Activated CD4-positive, alpha-beta T cell treated with anti-CD3 and anti-CD28 coated beads, Interleukin-2, amount 50 U/mL, for 24 hours (primary cell): ENCODE measurements around the gene MYLK2.

Experiments
- DNase-seq, 2 donors: peaks; one replicate each; pipeline ENCODE4 v3.0.0-alpha.2; 2020; ENCODE audit warnings: low read depth in 1 of 2, low spot score in 1 of 2

Gene MYLK2

GRCh38 chr20:31835554-31835953 is 16.4 kb downstream of the MYLK2 start:
- no peak for DNase-seq

- DNase-seq = no peak
Measured at GRCh38 chr20:31835977-31836852, 17.1 kb downstream of the MYLK2 start.

GRCh38 chr20:31836853-31837608 is 17.9 kb downstream of the MYLK2 start:
- DNase-seq = no peak

- DNase-seq = no peak
Measured at GRCh38 chr20:31837896-31838397, 18.8 kb downstream of the MYLK2 start.

- no peak for DNase-seq
Measured at GRCh38 chr20:31838646-31839292, 19.6 kb downstream of the MYLK2 start.

- DNase-seq = no peak
Measured at GRCh38 chr20:31839782-31840487, 20.8 kb downstream of the MYLK2 start.

- DNase-seq = no peak
Measured at GRCh38 chr20:31840906-31841816, 22.0 kb downstream of the MYLK2 start.

- DNase-seq = no peak
Measured at GRCh38 chr20:31841928-31842327, 22.8 kb downstream of the MYLK2 start.

- no peak for DNase-seq
Measured at GRCh38 chr20:31842471-31843157, 23.5 kb downstream of the MYLK2 start.

GRCh38 chr20:31843288-31843687 is 24.1 kb downstream of the MYLK2 start:
- DNase-seq = no peak

- DNase-seq = no peak
Measured at GRCh38 chr20:31843881-31844280, 24.7 kb downstream of the MYLK2 start.

- DNase-seq = no peak
Measured at GRCh38 chr20:31844737-31845299, 25.7 kb downstream of the MYLK2 start.

GRCh38 chr20:31845300-31845863 is 26.2 kb downstream of the MYLK2 start, which contains the start of gene FOXS1:
Gene FOXS1 (minus strand): TSS chr20:31845604. CDS start chr20:31845542, 62 bp downstream.
- DNase-seq = no peak

- DNase-seq = no peak
Measured at GRCh38 chr20:31846793-31847138, 27.6 kb downstream of the MYLK2 start.

GRCh38 chr20:31848088-31848999 is 29.2 kb downstream of the MYLK2 start:
- no peak for DNase-seq

GRCh38 chr20:31849306-31849930 is 30.3 kb downstream of the MYLK2 start:
- no peak for DNase-seq
